ENCODE results near the gene FGF8.
"Not testable (repeated sequence)": the region's sequence is repeated elsewhere in the genome, so short reads cannot be mapped to it uniquely, and the experiment has no call there.

The FGF8 gene

GRCh38 chr10:101789686-101790085, 13.8 kb upstream of the FGF8 start:
- FAIRE-seq (no peak), DNase-seq (ENCODE audit: insufficient read length, low spot score) (no peak)
- no peak for TF ChIP-seq CTCF (IDR thresholded peaks at IDR 0.05; ENCODE audit: insufficient read depth, missing control alignments)

DNA sequence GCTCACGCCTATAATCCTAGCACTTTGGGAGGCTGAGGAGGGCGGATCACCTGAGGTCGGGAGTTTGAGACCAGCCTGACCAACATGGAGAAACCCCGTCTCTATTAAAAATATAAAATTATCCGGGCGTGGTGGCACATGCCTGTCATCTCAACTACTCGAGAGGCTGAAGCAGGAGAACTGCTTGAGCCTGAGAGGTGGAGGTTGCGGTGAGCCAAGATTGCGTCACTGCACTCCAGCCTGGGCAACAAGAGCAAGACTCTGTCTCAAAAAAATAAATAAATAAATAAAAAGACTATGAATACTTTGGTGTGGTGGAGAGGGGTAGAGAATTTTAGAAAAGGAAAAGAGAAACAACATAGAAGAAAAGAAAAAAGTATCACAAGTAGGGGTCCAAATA, 13.3 kb upstream of the FGF8 start:
- DNase-seq (ENCODE audit: insufficient read length, low spot score); FAIRE-seq: not testable (repeated sequence)

DNA sequence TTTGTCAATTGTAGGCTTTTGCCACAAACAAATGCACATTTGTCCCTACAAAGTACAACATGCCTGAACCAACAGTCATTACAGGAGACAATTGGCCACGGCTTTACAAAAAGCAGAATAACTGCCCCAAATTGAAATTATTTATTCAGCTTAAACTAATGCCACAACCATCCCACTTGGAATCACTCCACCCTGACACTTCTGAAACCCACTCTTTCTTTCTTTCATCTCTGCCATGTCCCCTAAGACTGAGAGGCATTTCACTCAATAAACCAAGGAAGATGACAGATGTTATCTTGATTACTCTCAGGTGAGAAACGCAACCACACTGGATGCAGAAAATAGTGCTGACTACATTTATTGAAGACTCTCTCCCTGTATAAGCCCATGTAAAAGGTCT, 9.9 kb upstream of the FGF8 start:
- no peak for TF ChIP-seq CTCF (IDR thresholded peaks at IDR 0.05; ENCODE audit: insufficient read depth, missing control alignments)
- DNase-seq (ENCODE audit: insufficient read length, low spot score), result no peak
- FAIRE-seq, result no peak

DNA sequence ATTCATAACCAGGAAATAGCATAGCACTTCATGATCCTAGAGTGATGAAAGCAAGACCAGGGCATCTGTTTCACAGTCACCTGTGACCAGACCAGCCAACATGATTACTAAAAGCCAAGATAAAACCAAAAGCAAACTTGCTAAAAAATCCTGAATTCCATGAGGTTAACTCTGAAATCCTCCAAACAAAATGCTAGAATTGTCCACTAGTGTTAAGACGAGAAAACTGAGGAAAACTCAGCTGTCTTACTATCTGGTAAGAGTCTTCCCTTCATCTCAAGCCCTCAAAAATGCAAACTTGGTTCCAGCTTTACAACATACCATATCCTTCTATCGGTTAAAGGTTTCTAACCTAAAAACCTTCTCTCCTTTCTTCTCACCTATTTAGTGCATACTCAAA, 8.6 kb upstream of the FGF8 start:
- TF ChIP-seq CTCF (IDR thresholded peaks at IDR 0.05; ENCODE audit: insufficient read depth, missing control alignments), result no peak
- FAIRE-seq (no peak), DNase-seq (ENCODE audit: insufficient read length, low spot score) (no peak)

DNA sequence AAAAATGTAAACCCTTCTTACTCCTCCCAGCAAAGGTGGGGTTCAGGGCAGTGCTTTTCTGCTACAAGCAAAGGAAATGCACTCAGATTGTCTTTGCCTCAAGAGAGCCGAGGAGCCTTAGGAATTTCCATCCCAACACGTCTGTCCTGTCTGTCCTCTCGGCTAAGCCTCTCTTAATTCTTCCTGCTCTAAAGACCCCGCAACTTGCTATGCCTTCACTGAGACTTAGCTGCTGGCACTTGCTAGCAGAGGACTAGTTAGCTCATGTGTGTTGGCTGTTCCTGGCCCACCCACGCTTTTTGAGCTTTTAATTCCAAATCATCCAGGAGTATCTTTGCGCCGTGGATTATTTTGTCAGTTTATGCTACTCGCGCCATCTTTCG, 7.8 kb upstream of the FGF8 start:
- TF ChIP-seq CTCF (IDR thresholded peaks at IDR 0.05; ENCODE audit: insufficient read depth, missing control alignments), result no peak
- DNase-seq (ENCODE audit: insufficient read length, low spot score) (no peak), FAIRE-seq (no peak)

- FAIRE-seq (peak; percentile 67), DNase-seq (ENCODE audit: insufficient read length, low spot score) (peak; percentile 92)
- no peak for TF ChIP-seq CTCF (IDR thresholded peaks at IDR 0.05; ENCODE audit: insufficient read depth, missing control alignments)
These were observed 7.2 kb upstream of the FGF8 start, which contains the start of gene NPM3 for GRCh38 chr10:101782811-101783735. TSS of gene NPM3 (minus strand) at chr10:101783446. CDS start at chr10:101783390, 56 bp downstream.

DNA sequence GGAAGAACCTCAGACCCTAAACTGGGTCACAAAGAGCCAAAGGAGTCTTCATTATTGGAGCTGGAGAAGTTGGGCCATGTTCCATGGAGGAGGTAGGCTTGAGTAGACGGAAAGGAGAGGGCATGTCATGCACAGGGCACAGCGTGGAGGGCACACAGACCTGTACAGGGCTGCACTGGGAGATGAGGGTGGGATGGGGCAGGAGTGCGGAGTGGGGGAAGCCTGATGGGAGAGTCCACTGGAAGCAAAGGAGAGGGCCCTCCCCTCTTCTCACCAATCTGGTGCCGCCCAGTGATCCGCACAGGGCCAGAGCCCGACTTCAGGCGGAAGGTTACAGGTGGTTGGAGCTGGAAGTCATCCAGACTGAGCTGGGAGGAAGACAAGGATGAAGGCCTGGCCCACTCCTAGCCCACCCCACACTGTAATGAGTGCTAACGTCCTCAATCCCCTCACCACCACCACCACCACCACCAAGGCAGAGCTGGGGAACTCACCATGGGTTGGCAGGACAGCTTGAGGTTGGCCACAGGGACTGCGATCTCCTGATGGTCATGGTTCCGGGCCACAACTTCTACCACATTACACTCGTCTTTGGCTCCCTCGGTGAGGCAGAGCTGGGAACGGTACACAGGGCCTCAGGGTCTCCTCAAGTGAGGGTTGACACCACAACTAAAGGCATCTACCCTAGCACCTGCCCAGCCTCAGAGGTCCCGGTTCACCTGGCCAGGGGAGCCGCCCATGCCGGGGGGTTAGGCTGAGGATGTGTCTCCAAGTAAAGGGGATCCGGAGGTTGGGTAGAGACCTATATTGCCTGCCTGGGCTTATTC, 6.3 kb upstream of the FGF8 start:
- FAIRE-seq (no peak), DNase-seq (ENCODE audit: insufficient read length, low spot score) (no peak)
- no peak for TF ChIP-seq CTCF (IDR thresholded peaks at IDR 0.05; ENCODE audit: insufficient read depth, missing control alignments)

All from D721Med (cell line).